Measurements from ENCODE around the gene TEAD3.

DNA sequence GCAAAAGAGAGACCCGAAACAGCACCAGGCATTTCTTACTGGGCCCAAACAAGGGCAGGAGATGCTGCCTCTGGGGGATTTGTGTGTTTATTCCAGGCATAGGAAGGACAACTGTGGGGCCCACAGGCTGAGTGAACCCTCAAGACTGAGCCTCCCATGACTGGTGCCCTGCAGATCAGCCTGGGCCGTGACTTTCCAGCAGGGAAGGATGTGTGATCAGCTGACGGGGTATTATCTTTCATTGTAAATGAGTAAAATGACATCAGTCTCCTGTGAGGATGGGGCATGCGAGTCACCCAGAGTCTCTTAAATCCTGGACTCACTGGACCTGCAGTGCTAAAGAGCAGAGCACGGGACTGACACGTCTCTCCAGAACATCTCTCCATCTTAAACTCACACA lies 3.9 kb upstream of the TEAD3 start:
- TF ChIP-seq, protein P1, sequence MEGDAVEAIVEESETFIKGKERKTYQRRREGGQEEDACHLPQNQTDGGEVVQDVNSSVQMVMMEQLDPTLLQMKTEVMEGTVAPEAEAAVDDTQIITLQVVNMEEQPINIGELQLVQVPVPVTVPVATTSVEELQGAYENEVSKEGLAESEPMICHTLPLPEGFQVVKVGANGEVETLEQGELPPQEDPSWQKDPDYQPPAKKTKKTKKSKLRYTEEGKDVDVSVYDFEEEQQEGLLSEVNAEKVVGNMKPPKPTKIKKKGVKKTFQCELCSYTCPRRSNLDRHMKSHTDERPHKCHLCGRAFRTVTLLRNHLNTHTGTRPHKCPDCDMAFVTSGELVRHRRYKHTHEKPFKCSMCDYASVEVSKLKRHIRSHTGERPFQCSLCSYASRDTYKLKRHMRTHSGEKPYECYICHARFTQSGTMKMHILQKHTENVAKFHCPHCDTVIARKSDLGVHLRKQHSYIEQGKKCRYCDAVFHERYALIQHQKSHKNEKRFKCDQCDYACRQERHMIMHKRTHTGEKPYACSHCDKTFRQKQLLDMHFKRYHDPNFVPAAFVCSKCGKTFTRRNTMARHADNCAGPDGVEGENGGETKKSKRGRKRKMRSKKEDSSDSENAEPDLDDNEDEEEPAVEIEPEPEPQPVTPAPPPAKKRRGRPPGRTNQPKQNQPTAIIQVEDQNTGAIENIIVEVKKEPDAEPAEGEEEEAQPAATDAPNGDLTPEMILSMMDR (IDR thresholded peaks at IDR 0.05; ENCODE audit: insufficient read depth, low read length), result no peak
- TF ChIP-seq POLR2AphosphoS5 (IDR thresholded peaks at IDR 0.05; ENCODE audit: low read depth) (no peak), GABPA (IDR thresholded peaks at IDR 0.05; ENCODE audit: low read depth) (no peak), SPI1 (IDR thresholded peaks at IDR 0.05; ENCODE audit: borderline replicate concordance, low read depth) (no peak)
- TF ChIP-seq, protein P2, sequence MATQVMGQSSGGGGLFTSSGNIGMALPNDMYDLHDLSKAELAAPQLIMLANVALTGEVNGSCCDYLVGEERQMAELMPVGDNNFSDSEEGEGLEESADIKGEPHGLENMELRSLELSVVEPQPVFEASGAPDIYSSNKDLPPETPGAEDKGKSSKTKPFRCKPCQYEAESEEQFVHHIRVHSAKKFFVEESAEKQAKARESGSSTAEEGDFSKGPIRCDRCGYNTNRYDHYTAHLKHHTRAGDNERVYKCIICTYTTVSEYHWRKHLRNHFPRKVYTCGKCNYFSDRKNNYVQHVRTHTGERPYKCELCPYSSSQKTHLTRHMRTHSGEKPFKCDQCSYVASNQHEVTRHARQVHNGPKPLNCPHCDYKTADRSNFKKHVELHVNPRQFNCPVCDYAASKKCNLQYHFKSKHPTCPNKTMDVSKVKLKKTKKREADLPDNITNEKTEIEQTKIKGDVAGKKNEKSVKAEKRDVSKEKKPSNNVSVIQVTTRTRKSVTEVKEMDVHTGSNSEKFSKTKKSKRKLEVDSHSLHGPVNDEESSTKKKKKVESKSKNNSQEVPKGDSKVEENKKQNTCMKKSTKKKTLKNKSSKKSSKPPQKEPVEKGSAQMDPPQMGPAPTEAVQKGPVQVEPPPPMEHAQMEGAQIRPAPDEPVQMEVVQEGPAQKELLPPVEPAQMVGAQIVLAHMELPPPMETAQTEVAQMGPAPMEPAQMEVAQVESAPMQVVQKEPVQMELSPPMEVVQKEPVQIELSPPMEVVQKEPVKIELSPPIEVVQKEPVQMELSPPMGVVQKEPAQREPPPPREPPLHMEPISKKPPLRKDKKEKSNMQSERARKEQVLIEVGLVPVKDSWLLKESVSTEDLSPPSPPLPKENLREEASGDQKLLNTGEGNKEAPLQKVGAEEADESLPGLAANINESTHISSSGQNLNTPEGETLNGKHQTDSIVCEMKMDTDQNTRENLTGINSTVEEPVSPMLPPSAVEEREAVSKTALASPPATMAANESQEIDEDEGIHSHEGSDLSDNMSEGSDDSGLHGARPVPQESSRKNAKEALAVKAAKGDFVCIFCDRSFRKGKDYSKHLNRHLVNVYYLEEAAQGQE (IDR thresholded peaks at IDR 0.05; ENCODE audit: insufficient replicate concordance, low read depth), result no peak

Data from HL-60 (cell line).